ENCODE data around the gene MACC1.
A peak's percentile ranks its signal among the peaks of the same experiment; 100 is the strongest.

MACC1 gene

GRCh38 chr7:20232848-20233247 is 15.7 kb upstream of the MACC1 start:
- DNase-seq (ENCODE audit: low spot score) = no peak
- H3K4me1 ChIP-seq (ENCODE audit: insufficient read depth, poor library complexity, severe bottlenecking) = peaks cover 14% of the 10 kb centered on the region
- H3K9me3 ChIP-seq (ENCODE audit: severe bottlenecking) = no peaks in the 10 kb centered on the region
- no peaks in the 10 kb centered on the region for H3K27me3 ChIP-seq (ENCODE audit: insufficient read depth, poor library complexity, severe bottlenecking)
- TF ChIP-seq CTCF (IDR thresholded peaks at IDR 0.05; ENCODE audit: poor library complexity, severe bottlenecking) = no peak
- no peaks in the 10 kb centered on the region for H3K36me3 ChIP-seq (ENCODE audit: low read depth)
- ATAC-seq (ENCODE audit: low read depth) = no peak
- no peak overlapping the region for H3K4me3 ChIP-seq (ENCODE audit: severe bottlenecking)
- H3K27ac ChIP-seq (ENCODE audit: poor library complexity, severe bottlenecking) = no peak overlapping the region

GRCh38 chr7:20229646-20230500 is 12.7 kb upstream of the MACC1 start:
- TF ChIP-seq CTCF (IDR thresholded peaks at IDR 0.05; ENCODE audit: poor library complexity, severe bottlenecking) = no peak
- ATAC-seq (ENCODE audit: low read depth) = peak; percentile 96

GRCh38 chr7:20229081-20229480 is 11.9 kb upstream of the MACC1 start:
- no peak for ATAC-seq (ENCODE audit: low read depth)
- Histone ChIP-seq H3K36me3 (ENCODE audit: low read depth) (no peaks in the 10 kb centered on the region), H3K4me3 (ENCODE audit: severe bottlenecking) (no peak overlapping the region), H3K27me3 (ENCODE audit: insufficient read depth, poor library complexity, severe bottlenecking) (no peaks in the 10 kb centered on the region), H3K27ac (ENCODE audit: poor library complexity, severe bottlenecking) (no peak overlapping the region), H3K4me1 (ENCODE audit: insufficient read depth, poor library complexity, severe bottlenecking) (peaks cover 12% of the 10 kb centered on the region), H3K9me3 (ENCODE audit: severe bottlenecking) (no peaks in the 10 kb centered on the region)
- no peak for TF ChIP-seq CTCF (IDR thresholded peaks at IDR 0.05; ENCODE audit: poor library complexity, severe bottlenecking)
- no peak for DNase-seq (ENCODE audit: low spot score)

More at GRCh38 chr7:20229646-20230500, 12.7 kb upstream of the MACC1 start:
- DNase-seq (ENCODE audit: low spot score) = no peak
- no peaks in the 10 kb centered on the region for H3K27me3 ChIP-seq (ENCODE audit: insufficient read depth, poor library complexity, severe bottlenecking)
- peaks cover 12% of the 10 kb centered on the region for H3K4me1 ChIP-seq (ENCODE audit: insufficient read depth, poor library complexity, severe bottlenecking)
- H3K9me3 ChIP-seq (ENCODE audit: severe bottlenecking) = no peaks in the 10 kb centered on the region
- no peaks in the 10 kb centered on the region for H3K36me3 ChIP-seq (ENCODE audit: low read depth)
- H3K27ac ChIP-seq (ENCODE audit: poor library complexity, severe bottlenecking) = peak overlapping the region; percentile 44
- H3K4me3 ChIP-seq (ENCODE audit: severe bottlenecking) = no peak overlapping the region

- DNase-seq (ENCODE audit: low spot score) = no peak
- Histone ChIP-seq H3K9me3 (ENCODE audit: severe bottlenecking) (no peaks in the 10 kb centered on the region), H3K4me3 (ENCODE audit: severe bottlenecking) (no peak overlapping the region), H3K36me3 (ENCODE audit: low read depth) (no peaks in the 10 kb centered on the region), H3K4me1 (ENCODE audit: insufficient read depth, poor library complexity, severe bottlenecking) (peaks cover 12% of the 10 kb centered on the region), H3K27me3 (ENCODE audit: insufficient read depth, poor library complexity, severe bottlenecking) (no peaks in the 10 kb centered on the region), H3K27ac (ENCODE audit: poor library complexity, severe bottlenecking) (no peak overlapping the region)
- no peak for ATAC-seq (ENCODE audit: low read depth)
- TF ChIP-seq CTCF (IDR thresholded peaks at IDR 0.05; ENCODE audit: poor library complexity, severe bottlenecking) = no peak
Observed at GRCh38 chr7:20228654-20229053, 11.5 kb upstream of the MACC1 start.

- H3K4me3 ChIP-seq (ENCODE audit: severe bottlenecking) = no peak overlapping the region
- no peak overlapping the region for H3K27ac ChIP-seq (ENCODE audit: poor library complexity, severe bottlenecking)
- TF ChIP-seq CTCF (IDR thresholded peaks at IDR 0.05; ENCODE audit: poor library complexity, severe bottlenecking) = no peak
- no peaks in the 10 kb centered on the region for H3K36me3 ChIP-seq (ENCODE audit: low read depth)
- no peaks in the 10 kb centered on the region for H3K9me3 ChIP-seq (ENCODE audit: severe bottlenecking)
- DNase-seq (ENCODE audit: low spot score) (no peak), ATAC-seq (ENCODE audit: low read depth) (no peak)
- H3K4me1 ChIP-seq (ENCODE audit: insufficient read depth, poor library complexity, severe bottlenecking) = peaks cover 12% of the 10 kb centered on the region
- no peaks in the 10 kb centered on the region for H3K27me3 ChIP-seq (ENCODE audit: insufficient read depth, poor library complexity, severe bottlenecking)
Observed at GRCh38 chr7:20227291-20227795, 10.2 kb upstream of the MACC1 start.

All from RWPE2 (cell line).